ENCODE measurements around the gene MSLN.
"Not testable (repeated sequence)": the region's sequence is repeated elsewhere in the genome, so short reads cannot be mapped to it uniquely, and the experiment has no call there.

Gene MSLN

GRCh38 chr16:739560-740458, 20.7 kb upstream of the MSLN start:
- H3K4me1 ChIP-seq (ENCODE audit: insufficient read depth, low read length) = 0 out of 2 replicates have a peak, but pooled peaks cover 5% of the 10 kb centered on the region
- 51% methylated on average over 38 of the region's 38 CpGs for WGBS
- H3K27ac ChIP-seq (ENCODE audit: low read depth, low read length) = no peak overlapping the region
- peak overlapping the region; percentile 76 for H3K9ac ChIP-seq (ENCODE audit: low read depth, low read length)
- H3K27me3 ChIP-seq (ENCODE audit: insufficient read depth, low read length) = no peaks in the 10 kb centered on the region
- H3K9me3 ChIP-seq (ENCODE audit: insufficient read depth, low read depth, low read length) = no peaks in the 10 kb centered on the region
- H3K4me3 ChIP-seq (ENCODE audit: low read length) = peak overlapping the region; percentile 93
- H3K36me3 ChIP-seq (ENCODE audit: insufficient read depth, low read length) = peaks cover 12% of the 10 kb centered on the region; the same call in 1 of the 2 replicates

GRCh38 chr16:740459-740763, 20.1 kb upstream of the MSLN start:
- H3K9ac ChIP-seq (ENCODE audit: low read depth, low read length) = peak overlapping the region; percentile 76
- H3K36me3 ChIP-seq (ENCODE audit: insufficient read depth, low read length) = peaks cover 12% of the 10 kb centered on the region; the same call in 1 of the 2 replicates
- peak overlapping the region; percentile 60 for H3K27ac ChIP-seq (ENCODE audit: low read depth, low read length)
- H3K27me3 ChIP-seq (ENCODE audit: insufficient read depth, low read length) = no peaks in the 10 kb centered on the region
- 1% methylated on average over 22 of the region's 22 CpGs for WGBS
- peak overlapping the region; percentile 93 for H3K4me3 ChIP-seq (ENCODE audit: low read length)
- no peaks in the 10 kb centered on the region for H3K9me3 ChIP-seq (ENCODE audit: insufficient read depth, low read depth, low read length)
- 0 out of 2 replicates have a peak, but pooled peaks cover 5% of the 10 kb centered on the region for H3K4me1 ChIP-seq (ENCODE audit: insufficient read depth, low read length)

- Histone ChIP-seq H3K27ac (ENCODE audit: low read depth, low read length) (peak within 1 kb of the TSS; percentile 60), H3K9me3 (ENCODE audit: insufficient read depth, low read depth, low read length) (no peaks in the 10 kb centered on the region), H3K36me3 (ENCODE audit: insufficient read depth, low read length) (peaks cover 7% of the 10 kb centered on the region; the same call in 1 of the 2 replicates), H3K4me1 (ENCODE audit: insufficient read depth, low read length) (0 out of 2 replicates have a peak, but pooled peaks cover 5% of the 10 kb centered on the region), H3K9ac (ENCODE audit: low read depth, low read length) (peak within 1 kb of the TSS; percentile 80), H3K27me3 (ENCODE audit: insufficient read depth, low read length) (no peaks in the 10 kb centered on the region), H3K4me3 (ENCODE audit: low read length) (peak within 1 kb of the TSS; percentile 93)
- WGBS = under 1% methylated on average over 79 of the region's 79 CpGs
Observed at GRCh38 chr16:740764-741505, 19.6 kb upstream of the MSLN start, which contains the start of gene CIAO3. Gene CIAO3 (minus strand): TSS chr16:740997. CDS start chr16:740985, 12 bp downstream.

GRCh38 chr16:741986-742629, 18.4 kb upstream of the MSLN start:
- H3K27me3 ChIP-seq (ENCODE audit: insufficient read depth, low read length) = no peaks in the 10 kb centered on the region
- no peak overlapping the region for H3K27ac ChIP-seq (ENCODE audit: low read depth, low read length)
- H3K4me3 ChIP-seq (ENCODE audit: low read length) = no peak overlapping the region
- H3K4me1 ChIP-seq (ENCODE audit: insufficient read depth, low read length) = 0 out of 2 replicates have a peak, but pooled peaks cover 5% of the 10 kb centered on the region
- H3K36me3 ChIP-seq (ENCODE audit: insufficient read depth, low read length) = peaks cover 2% of the 10 kb centered on the region; the same call in 1 of the 2 replicates
- WGBS = 95% methylated on average over 15 of the region's 15 CpGs
- H3K9ac ChIP-seq (ENCODE audit: low read depth, low read length) = no peak overlapping the region
- H3K9me3 ChIP-seq (ENCODE audit: insufficient read depth, low read depth, low read length) = no peaks in the 10 kb centered on the region

- H3K4me1 ChIP-seq (ENCODE audit: insufficient read depth, low read length); H3K27ac ChIP-seq (ENCODE audit: low read depth, low read length); H3K9me3 ChIP-seq (ENCODE audit: insufficient read depth, low read depth, low read length); H3K9ac ChIP-seq (ENCODE audit: low read depth, low read length); H3K27me3 ChIP-seq (ENCODE audit: insufficient read depth, low read length); H3K36me3 ChIP-seq (ENCODE audit: insufficient read depth, low read length); H3K4me3 ChIP-seq (ENCODE audit: low read length): not testable (repeated sequence)
- 94% methylated on average over 14 of the region's 14 CpGs for WGBS
Observed at GRCh38 chr16:742894-743293, 17.6 kb upstream of the MSLN start.

GRCh38 chr16:743794-744500, 16.6 kb upstream of the MSLN start:
- Histone ChIP-seq H3K4me1 (ENCODE audit: insufficient read depth, low read length) (no peaks in the 10 kb centered on the region), H3K27ac (ENCODE audit: low read depth, low read length) (no peak overlapping the region), H3K4me3 (ENCODE audit: low read length) (no peak overlapping the region), H3K36me3 (ENCODE audit: insufficient read depth, low read length) (no peaks in the 10 kb centered on the region), H3K27me3 (ENCODE audit: insufficient read depth, low read length) (no peaks in the 10 kb centered on the region), H3K9ac (ENCODE audit: low read depth, low read length) (no peak overlapping the region), H3K9me3 (ENCODE audit: insufficient read depth, low read depth, low read length) (no peaks in the 10 kb centered on the region)
- 91% methylated on average over 21 of the region's 21 CpGs for WGBS

- Histone ChIP-seq H3K4me1 (ENCODE audit: insufficient read depth, low read length) (no peaks in the 10 kb centered on the region), H3K27ac (ENCODE audit: low read depth, low read length) (no peak overlapping the region), H3K4me3 (ENCODE audit: low read length) (no peak overlapping the region), H3K9me3 (ENCODE audit: insufficient read depth, low read depth, low read length) (no peaks in the 10 kb centered on the region), H3K9ac (ENCODE audit: low read depth, low read length) (no peak overlapping the region), H3K27me3 (ENCODE audit: insufficient read depth, low read length) (no peaks in the 10 kb centered on the region), H3K36me3 (ENCODE audit: insufficient read depth, low read length) (no peaks in the 10 kb centered on the region)
- 4% methylated on average over 14 of the region's 14 CpGs for WGBS
Observed at GRCh38 chr16:745739-746138, 14.8 kb upstream of the MSLN start.

- no peaks in the 10 kb centered on the region for H3K27me3 ChIP-seq (ENCODE audit: insufficient read depth, low read length)
- H3K4me3 ChIP-seq (ENCODE audit: low read length) = no peak overlapping the region
- H3K4me1 ChIP-seq (ENCODE audit: insufficient read depth, low read length) = peaks cover 2% of the 10 kb centered on the region; the same call in 1 of the 2 replicates
- 84% methylated on average over 13 of the region's 13 CpGs for WGBS
- H3K9me3 ChIP-seq (ENCODE audit: insufficient read depth, low read depth, low read length) = no peaks in the 10 kb centered on the region
- H3K9ac ChIP-seq (ENCODE audit: low read depth, low read length) = no peak overlapping the region
- no peak overlapping the region for H3K27ac ChIP-seq (ENCODE audit: low read depth, low read length)
- no peaks in the 10 kb centered on the region for H3K36me3 ChIP-seq (ENCODE audit: insufficient read depth, low read length)
Observed at GRCh38 chr16:746637-747036, 13.9 kb upstream of the MSLN start.

GRCh38 chr16:747978-748746, 12.4 kb upstream of the MSLN start:
- H3K27ac ChIP-seq (ENCODE audit: low read depth, low read length) = no peak overlapping the region
- WGBS = 92% methylated on average over 39 of the region's 39 CpGs

GRCh38 chr16:749010-749409, 11.5 kb upstream of the MSLN start:
- H3K9ac ChIP-seq (ENCODE audit: low read depth, low read length) = no peak overlapping the region

More at GRCh38 chr16:747978-748746, 12.4 kb upstream of the MSLN start:
- Histone ChIP-seq H3K4me1 (ENCODE audit: insufficient read depth, low read length) (peaks cover 8% of the 10 kb centered on the region), H3K4me3 (ENCODE audit: low read length) (no peak overlapping the region), H3K27me3 (ENCODE audit: insufficient read depth, low read length) (no peaks in the 10 kb centered on the region), H3K9me3 (ENCODE audit: insufficient read depth, low read depth, low read length) (no peaks in the 10 kb centered on the region), H3K9ac (ENCODE audit: low read depth, low read length) (no peak overlapping the region), H3K36me3 (ENCODE audit: insufficient read depth, low read length) (no peaks in the 10 kb centered on the region)

More at GRCh38 chr16:749010-749409, 11.5 kb upstream of the MSLN start:
- Histone ChIP-seq H3K4me1 (ENCODE audit: insufficient read depth, low read length) (peaks cover 8% of the 10 kb centered on the region), H3K27ac (ENCODE audit: low read depth, low read length) (no peak overlapping the region), H3K4me3 (ENCODE audit: low read length) (no peak overlapping the region), H3K36me3 (ENCODE audit: insufficient read depth, low read length) (no peaks in the 10 kb centered on the region), H3K27me3 (ENCODE audit: insufficient read depth, low read length) (no peaks in the 10 kb centered on the region), H3K9me3 (ENCODE audit: insufficient read depth, low read depth, low read length) (no peaks in the 10 kb centered on the region)
- 96% methylated on average over 6 of the region's 6 CpGs for WGBS
